Measurements from ENCODE around the gene SLC34A1. TPM values are rescaled to one million over a fixed set of nuclear protein-coding genes. Genes with fewer than 3 reads are reported as not detected.

The SLC34A1 gene
- total RNA-seq, 4 donors from 2014 or later, result 0.12 TPM; not detected in 3

GRCh38 chr5:177434437-177434836 lies 50.2 kb downstream of the SLC34A1 start:
- H3K27me3 ChIP-seq, result no peaks in the 10 kb centered on the region
- H3K27ac ChIP-seq, result no peak overlapping the region
- no peak for ATAC-seq
- no peak overlapping the region for H3K4me3 ChIP-seq
- no peaks in the 10 kb centered on the region for H3K9me3 ChIP-seq
- no peak for TF ChIP-seq POLR2AphosphoS5 (IDR thresholded peaks at IDR 0.05)
- no peak for TF ChIP-seq CTCF (IDR thresholded peaks at IDR 0.05)
- no peak for TF ChIP-seq EP300 (IDR thresholded peaks at IDR 0.05)
- no peak for TF ChIP-seq POLR2A (IDR thresholded peaks at IDR 0.05)
- H3K4me1 ChIP-seq, result peaks cover 0 to 34% (median 0%) of the 10 kb centered on the region in 3 donors
- H3K36me3 ChIP-seq, result peaks cover 0 to 91% of the 10 kb centered on the region in 2 donors
- WGBS, 2 donors (ENCODE audit: low coverage in 1 of 2), result 80% methylated on average over 2 of the region's 8 CpGs; no CpG with 5 or more reads in 1 of the 2 donors

- Histone ChIP-seq H3K27ac (no peak overlapping the region), H3K4me1 (peaks cover 0 to 28% (median 0%) of the 10 kb centered on the region in 3 donors), H3K4me3 (no peak overlapping the region), H3K27me3 (no peaks in the 10 kb centered on the region), H3K36me3 (peaks cover 0 to 93% of the 10 kb centered on the region in 2 donors), H3K9me3 (no peaks in the 10 kb centered on the region)
- TF ChIP-seq POLR2AphosphoS5 (IDR thresholded peaks at IDR 0.05), result no peak
- no peak for TF ChIP-seq EP300 (IDR thresholded peaks at IDR 0.05)
- no peak for TF ChIP-seq CTCF (IDR thresholded peaks at IDR 0.05)
- TF ChIP-seq POLR2A (IDR thresholded peaks at IDR 0.05), result no peak
- 81 to 93% methylated on average over 2 to 6 of the region's 20 CpGs for WGBS, 2 donors (ENCODE audit: low coverage in 1 of 2)
- no peak for ATAC-seq
Observed at GRCh38 chr5:177434942-177435738, 50.9 kb downstream of the SLC34A1 start.

GRCh38 chr5:177435847-177436536 lies 51.8 kb downstream of the SLC34A1 start:
- WGBS, 2 donors (ENCODE audit: low coverage in 1 of 2), result 99% methylated on average over 6 of the region's 37 CpGs; no CpG with 5 or more reads in 1 of the 2 donors
- no peak overlapping the region for H3K4me3 ChIP-seq
- no peak overlapping the region for H3K27ac ChIP-seq
- no peaks in the 10 kb centered on the region for H3K27me3 ChIP-seq
- peaks cover 0 to 93% of the 10 kb centered on the region in 2 donors for H3K36me3 ChIP-seq
- ATAC-seq, result no peak
- no peak for TF ChIP-seq EP300 (IDR thresholded peaks at IDR 0.05)
- no peak for TF ChIP-seq CTCF (IDR thresholded peaks at IDR 0.05)
- no peak for TF ChIP-seq POLR2AphosphoS5 (IDR thresholded peaks at IDR 0.05)
- TF ChIP-seq POLR2A (IDR thresholded peaks at IDR 0.05), result no peak
- H3K9me3 ChIP-seq, result no peaks in the 10 kb centered on the region
- H3K4me1 ChIP-seq, result peaks cover 0 to 21% (median 0%) of the 10 kb centered on the region in 3 donors

- no peaks in the 10 kb centered on the region for H3K27me3 ChIP-seq
- H3K36me3 ChIP-seq, result peaks cover 0 to 93% of the 10 kb centered on the region in 2 donors
- peaks cover 0 to 4% (median 0%) of the 10 kb centered on the region in 3 donors for H3K4me1 ChIP-seq
- no peak overlapping the region for H3K27ac ChIP-seq
- no peaks in the 10 kb centered on the region for H3K9me3 ChIP-seq
- WGBS, 2 donors (ENCODE audit: low coverage in 1 of 2), result 44% methylated on average over 1 of the region's 4 CpGs; no CpG with 5 or more reads in 1 of the 2 donors
- H3K4me3 ChIP-seq, result no peak overlapping the region
- ATAC-seq, result no peak
- TF ChIP-seq CTCF (IDR thresholded peaks at IDR 0.05), result no peak
- TF ChIP-seq EP300 (IDR thresholded peaks at IDR 0.05), result no peak
- no peak for TF ChIP-seq POLR2AphosphoS5 (IDR thresholded peaks at IDR 0.05)
- no peak for TF ChIP-seq POLR2A (IDR thresholded peaks at IDR 0.05)
Observed at GRCh38 chr5:177437623-177438022, 53.4 kb downstream of the SLC34A1 start.

Data from gastroesophageal sphincter (tissue), 4 donors.